DND-41 (cell line): ENCODE data around the gene VPS4A.

Experiments used
- ATAC-seq: fragments of 200-7000 bp; cut with Tn5 transposase; 3 replicates; pipeline ENCODE4 v1.9.1; 2021; ENCODE audit warnings: low read depth; ENCODE audit not compliant: insufficient read depth
- DNase-seq: peaks from one replicate; pipeline ENCODE4 v3.0.0-alpha.2; 2020
- H2AFZ ChIP-seq: 2 replicates; pipeline ENCODE4 v1.6.0; 2012; ENCODE audit warnings: low read depth, low read length
- H3K27ac ChIP-seq: 2 replicates; pipeline ENCODE4 v1.5.1; 2012; ENCODE audit warnings: low read length, inconsistent platforms
- H3K27me3 ChIP-seq: fragments of 200-600 bp; sonication (generic); 2 replicates; pipeline ENCODE4 v1.6.0; 2012; ENCODE audit warnings: low read length, mild to moderate bottlenecking, inconsistent platforms; ENCODE audit not compliant: insufficient read depth, poor library complexity
- H3K36me3 ChIP-seq: 2 replicates; pipeline ENCODE4 v1.5.1; 2012; ENCODE audit warnings: low read length, inconsistent platforms; ENCODE audit not compliant: insufficient read depth
- H3K4me1 ChIP-seq: 2 replicates; pipeline ENCODE4 v1.5.1; 2012; ENCODE audit warnings: mild to moderate bottlenecking, low read length; ENCODE audit not compliant: insufficient read depth
- H3K4me2 ChIP-seq: 2 replicates; pipeline ENCODE4 v1.6.0; 2012; ENCODE audit warnings: mild to moderate bottlenecking, moderate library complexity, low read length, inconsistent platforms; ENCODE audit not compliant: insufficient read depth
- H3K4me3 ChIP-seq, 2 experiments: fragments of 200-600 bp in 1 of 2; shearing (Covaris generic) in 1 of 2; 2 replicates each; pipeline ENCODE4 v1.5.1; 2012 to 2016; ENCODE audit warnings: inconsistent platforms in 2 of 2, low read length in 2 of 2, mild to moderate bottlenecking in 2 of 2, low read depth in 1 of 2, moderate library complexity in 1 of 2
- H3K79me2 ChIP-seq: 2 replicates; pipeline ENCODE4 v1.6.0; 2012; ENCODE audit warnings: low read length, inconsistent platforms; ENCODE audit not compliant: insufficient read depth
- H3K9ac ChIP-seq: 2 replicates; pipeline ENCODE4 v1.6.0; 2012; ENCODE audit warnings: low read depth, mild to moderate bottlenecking, inconsistent platforms, low read length, moderate library complexity
- H3K9me3 ChIP-seq: 2 replicates; pipeline ENCODE4 v1.5.1; 2012; ENCODE audit warnings: low read length, moderate library complexity, mild to moderate bottlenecking, inconsistent platforms; ENCODE audit not compliant: insufficient read depth, severe bottlenecking
- H4K20me1 ChIP-seq: 2 replicates; pipeline ENCODE4 v1.6.0; 2012; ENCODE audit warnings: low read length; ENCODE audit not compliant: insufficient read depth
- EZH2 ChIP-seq: IDR thresholded peaks from 3 replicates; pipeline ENCODE4 v1.6.1; 2012; ENCODE audit warnings: borderline replicate concordance, low read depth, mild to moderate bottlenecking, moderate library complexity, low read length, inconsistent platforms; ENCODE audit not compliant: severe bottlenecking
- TF ChIP-seq, protein P1 (sequence below): IDR thresholded peaks from 2 replicates; pipeline ENCODE4 v1.5.1; 2012; ENCODE audit warnings: borderline replicate concordance, low read length, moderate library complexity, mild to moderate bottlenecking; ENCODE audit not compliant: poor library complexity, severe bottlenecking; ENCODE audit errors: extremely low read depth

VPS4A gene

DNA sequence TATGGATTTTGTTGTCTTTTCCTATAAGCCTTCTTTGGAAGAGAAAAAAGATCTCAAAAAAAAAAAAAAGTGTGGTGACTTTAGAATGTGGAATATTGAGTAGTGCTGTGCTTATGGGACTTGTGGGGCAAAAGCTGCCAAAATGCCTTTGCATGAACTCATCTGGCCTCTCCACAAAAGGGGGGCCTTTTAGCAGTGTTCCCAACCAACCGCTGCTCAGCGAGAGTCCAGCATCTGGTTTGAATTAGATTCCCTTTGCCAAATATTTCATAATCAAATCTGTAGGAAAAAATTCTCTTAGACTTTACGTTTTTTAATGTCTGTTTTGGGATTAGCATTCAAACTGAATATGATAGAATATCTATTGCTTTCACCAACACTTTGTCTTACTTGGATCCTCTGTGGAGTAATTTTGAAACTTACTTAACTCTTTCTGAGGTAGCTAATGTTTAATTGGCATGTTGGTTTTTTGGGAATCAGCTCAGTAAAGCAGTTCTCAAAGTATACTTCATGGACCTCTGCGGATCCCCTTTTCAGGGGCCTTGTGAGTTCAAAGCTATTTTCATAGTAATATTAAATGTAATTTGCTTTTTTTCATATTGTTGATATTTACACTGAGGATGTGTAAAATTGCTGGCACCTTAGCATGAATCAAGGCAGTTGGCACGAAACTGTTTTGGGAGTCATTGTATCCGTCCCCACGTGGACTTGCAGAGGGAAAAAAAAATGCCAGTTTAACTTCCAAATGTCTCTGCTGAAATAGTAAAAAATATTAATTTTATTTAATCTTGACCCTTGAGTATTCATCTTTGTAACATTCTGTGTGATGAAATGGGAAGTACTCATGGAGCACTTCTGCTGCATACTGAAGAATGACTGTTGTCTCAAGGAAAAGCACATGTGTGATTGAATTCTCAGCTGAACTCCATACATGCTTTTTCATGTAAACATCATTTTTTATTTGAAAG lies 34.7 kb upstream of the VPS4A start:
- no peaks in the 10 kb centered on the region for H3K9me3 ChIP-seq
- no peak overlapping the region for H3K27ac ChIP-seq
- no peaks in the 10 kb centered on the region for H3K27me3 ChIP-seq
- DNase-seq (no peak), ATAC-seq (no peak)
- H3K9ac ChIP-seq, result no peak overlapping the region
- H3K4me3 ChIP-seq, result no peak overlapping the region
- H2AFZ ChIP-seq, result no peak overlapping the region
- no peak for TF ChIP-seq EZH2
- TF ChIP-seq, protein P1, sequence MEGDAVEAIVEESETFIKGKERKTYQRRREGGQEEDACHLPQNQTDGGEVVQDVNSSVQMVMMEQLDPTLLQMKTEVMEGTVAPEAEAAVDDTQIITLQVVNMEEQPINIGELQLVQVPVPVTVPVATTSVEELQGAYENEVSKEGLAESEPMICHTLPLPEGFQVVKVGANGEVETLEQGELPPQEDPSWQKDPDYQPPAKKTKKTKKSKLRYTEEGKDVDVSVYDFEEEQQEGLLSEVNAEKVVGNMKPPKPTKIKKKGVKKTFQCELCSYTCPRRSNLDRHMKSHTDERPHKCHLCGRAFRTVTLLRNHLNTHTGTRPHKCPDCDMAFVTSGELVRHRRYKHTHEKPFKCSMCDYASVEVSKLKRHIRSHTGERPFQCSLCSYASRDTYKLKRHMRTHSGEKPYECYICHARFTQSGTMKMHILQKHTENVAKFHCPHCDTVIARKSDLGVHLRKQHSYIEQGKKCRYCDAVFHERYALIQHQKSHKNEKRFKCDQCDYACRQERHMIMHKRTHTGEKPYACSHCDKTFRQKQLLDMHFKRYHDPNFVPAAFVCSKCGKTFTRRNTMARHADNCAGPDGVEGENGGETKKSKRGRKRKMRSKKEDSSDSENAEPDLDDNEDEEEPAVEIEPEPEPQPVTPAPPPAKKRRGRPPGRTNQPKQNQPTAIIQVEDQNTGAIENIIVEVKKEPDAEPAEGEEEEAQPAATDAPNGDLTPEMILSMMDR, result no peak
- peaks cover 4% of the 10 kb centered on the region; the same call in 1 of the 2 replicates for H3K36me3 ChIP-seq
- H3K79me2 ChIP-seq, result no peaks in the 10 kb centered on the region
- no peaks in the 10 kb centered on the region for H4K20me1 ChIP-seq
- H3K4me1 ChIP-seq, result no peaks in the 10 kb centered on the region
- no peak overlapping the region for H3K4me2 ChIP-seq

DNA sequence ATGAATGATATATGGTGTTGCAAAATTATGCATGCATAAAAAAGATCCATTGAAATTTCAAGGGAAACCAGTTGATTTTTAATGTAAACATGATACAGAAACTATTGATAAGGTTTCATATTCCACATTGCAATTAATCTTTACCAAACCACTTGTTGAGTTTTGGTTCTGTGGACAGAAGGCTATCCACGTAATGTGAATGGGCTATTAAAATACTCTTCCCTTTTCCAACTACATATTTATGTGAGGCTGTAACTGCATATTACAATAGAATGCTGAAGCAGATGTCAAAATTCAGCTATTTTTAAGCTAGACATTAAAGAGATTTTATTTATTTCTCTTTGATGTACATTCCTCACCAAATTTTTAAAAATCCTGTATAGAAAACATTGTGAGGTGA lies 33.7 kb upstream of the VPS4A start:
- H3K36me3 ChIP-seq, result no peaks in the 10 kb centered on the region
- no peaks in the 10 kb centered on the region for H3K79me2 ChIP-seq
- H3K4me2 ChIP-seq, result no peak overlapping the region
- H3K9me3 ChIP-seq, result no peaks in the 10 kb centered on the region
- H3K27me3 ChIP-seq, result no peaks in the 10 kb centered on the region
- TF ChIP-seq, protein P1, result no peak
- TF ChIP-seq EZH2, result no peak
- DNase-seq (no peak), ATAC-seq (no peak)
- H3K4me3 ChIP-seq, result no peak overlapping the region
- H3K9ac ChIP-seq, result no peak overlapping the region
- H4K20me1 ChIP-seq, result no peaks in the 10 kb centered on the region
- no peaks in the 10 kb centered on the region for H3K4me1 ChIP-seq
- H3K27ac ChIP-seq, result no peak overlapping the region
- no peak overlapping the region for H2AFZ ChIP-seq

DNA sequence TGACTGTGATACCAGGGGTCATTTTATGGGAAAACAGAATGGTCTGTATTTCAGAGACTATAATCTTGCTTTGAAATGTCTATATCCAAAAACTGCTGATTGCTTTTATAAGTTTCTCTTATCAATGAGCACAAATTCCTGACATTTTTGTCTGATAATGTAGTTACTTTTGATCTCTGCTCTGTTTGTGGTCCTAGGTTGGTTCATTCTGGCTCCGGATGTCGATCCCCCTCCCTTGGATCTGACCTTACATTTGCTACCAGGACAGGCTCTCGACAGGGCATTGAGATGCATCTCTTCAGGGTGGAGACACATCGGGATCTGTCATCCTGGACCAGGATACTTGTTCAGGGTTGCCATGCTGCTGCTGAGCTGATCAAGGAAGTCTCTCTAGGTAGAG lies 27.3 kb upstream of the VPS4A start:
- ATAC-seq (no peak), DNase-seq (no peak)
- H3K36me3 ChIP-seq, result peaks cover 20% of the 10 kb centered on the region
- no peaks in the 10 kb centered on the region for H3K79me2 ChIP-seq
- no peak overlapping the region for H2AFZ ChIP-seq
- no peaks in the 10 kb centered on the region for H3K4me1 ChIP-seq
- H3K27me3 ChIP-seq, result no peaks in the 10 kb centered on the region
- H3K4me3 ChIP-seq, result no peak overlapping the region
- H4K20me1 ChIP-seq, result no peaks in the 10 kb centered on the region
- no peak overlapping the region for H3K27ac ChIP-seq
- H3K9ac ChIP-seq, result no peak overlapping the region
- TF ChIP-seq, protein P1, result no peak
- no peak for TF ChIP-seq EZH2
- H3K4me2 ChIP-seq, result no peak overlapping the region
- no peaks in the 10 kb centered on the region for H3K9me3 ChIP-seq
